Hepatic stellate cell (primary cell): ENCODE measurements around the gene SYVN1.
"Not testable (repeated sequence)": the region's sequence is repeated elsewhere in the genome, so short reads cannot be mapped to it uniquely, and the experiment has no call there.

ENCODE experiments used
- DNase-seq: peaks from one replicate; pipeline ENCODE4 v3.0.0; 2011; ENCODE audit warnings: low spot score

Gene SYVN1

DNA sequence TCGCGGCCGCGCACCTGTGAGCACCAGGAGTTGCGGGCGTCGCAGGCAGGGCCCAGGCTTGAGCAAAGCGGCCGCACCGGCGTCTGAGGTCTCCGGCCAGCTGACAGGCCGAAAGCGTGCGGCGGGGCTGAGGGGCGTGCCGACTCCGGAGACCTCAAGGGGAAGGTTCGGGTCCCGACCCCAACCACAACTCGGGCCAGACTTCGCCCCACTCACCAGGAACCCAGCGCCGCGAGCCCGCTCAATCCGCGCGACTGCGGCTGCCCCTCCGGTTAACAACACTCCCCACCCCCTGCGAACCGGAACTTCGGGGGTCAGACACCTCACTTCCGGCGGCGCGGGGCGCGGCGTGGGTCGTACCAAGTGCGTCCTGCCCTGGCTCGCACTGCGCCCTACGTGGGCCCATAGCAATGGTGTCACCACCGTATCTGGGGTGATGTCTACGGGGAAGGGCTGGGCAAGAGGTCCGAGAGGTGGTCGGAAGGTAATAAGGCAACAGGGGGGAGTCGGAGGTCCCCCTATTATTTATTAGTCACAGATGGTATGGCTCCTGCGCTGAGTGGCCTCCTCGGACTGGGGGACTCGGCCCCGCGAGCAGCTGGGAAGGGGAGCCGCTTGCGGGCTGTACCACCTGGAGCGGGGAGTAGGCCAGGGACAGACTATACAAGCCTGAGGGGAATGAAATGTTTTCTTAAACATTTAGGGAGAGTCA is at the start of gene SYVN1:
Gene SYVN1 (minus strand): TSS at position 280 of the 712 bp plus-strand sequence. CDS start 918 bp downstream, outside the sequence.
- peak; percentile 97 for DNase-seq

DNA sequence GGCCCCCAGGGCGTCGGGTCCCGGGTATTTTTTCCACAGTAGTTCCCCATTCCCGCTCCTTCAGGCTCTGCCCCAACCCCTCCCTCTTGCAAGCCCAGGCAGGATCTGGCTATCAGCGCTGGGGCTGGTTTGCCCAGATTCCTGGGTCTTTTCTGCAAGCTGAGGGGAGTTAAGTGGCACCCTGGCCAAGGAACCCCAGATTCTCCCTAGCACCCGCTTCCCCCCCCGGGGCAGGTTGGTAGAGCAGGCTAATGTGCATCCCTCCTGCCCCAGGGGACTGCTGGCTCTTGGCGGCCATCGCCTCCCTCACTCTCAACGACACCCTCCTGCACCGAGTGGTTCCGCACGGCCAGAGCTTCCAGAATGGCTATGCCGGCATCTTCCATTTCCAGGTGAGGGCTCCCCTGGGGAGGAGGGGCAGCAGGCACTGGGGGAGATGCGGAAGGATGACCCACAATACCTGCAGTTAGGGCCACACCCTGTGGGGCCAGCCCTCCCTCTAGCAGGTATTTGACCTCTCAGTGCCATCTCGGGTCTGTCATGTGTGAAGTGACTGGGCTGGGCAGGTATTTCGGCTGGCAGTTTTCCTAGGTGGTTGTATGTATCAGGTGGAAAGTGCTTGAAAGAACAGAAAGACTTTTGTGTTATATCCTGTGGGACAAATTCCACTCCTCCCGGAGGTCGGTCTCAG is 49.0 kb upstream of the SYVN1 start:
- DNase-seq = no peak

DNA sequence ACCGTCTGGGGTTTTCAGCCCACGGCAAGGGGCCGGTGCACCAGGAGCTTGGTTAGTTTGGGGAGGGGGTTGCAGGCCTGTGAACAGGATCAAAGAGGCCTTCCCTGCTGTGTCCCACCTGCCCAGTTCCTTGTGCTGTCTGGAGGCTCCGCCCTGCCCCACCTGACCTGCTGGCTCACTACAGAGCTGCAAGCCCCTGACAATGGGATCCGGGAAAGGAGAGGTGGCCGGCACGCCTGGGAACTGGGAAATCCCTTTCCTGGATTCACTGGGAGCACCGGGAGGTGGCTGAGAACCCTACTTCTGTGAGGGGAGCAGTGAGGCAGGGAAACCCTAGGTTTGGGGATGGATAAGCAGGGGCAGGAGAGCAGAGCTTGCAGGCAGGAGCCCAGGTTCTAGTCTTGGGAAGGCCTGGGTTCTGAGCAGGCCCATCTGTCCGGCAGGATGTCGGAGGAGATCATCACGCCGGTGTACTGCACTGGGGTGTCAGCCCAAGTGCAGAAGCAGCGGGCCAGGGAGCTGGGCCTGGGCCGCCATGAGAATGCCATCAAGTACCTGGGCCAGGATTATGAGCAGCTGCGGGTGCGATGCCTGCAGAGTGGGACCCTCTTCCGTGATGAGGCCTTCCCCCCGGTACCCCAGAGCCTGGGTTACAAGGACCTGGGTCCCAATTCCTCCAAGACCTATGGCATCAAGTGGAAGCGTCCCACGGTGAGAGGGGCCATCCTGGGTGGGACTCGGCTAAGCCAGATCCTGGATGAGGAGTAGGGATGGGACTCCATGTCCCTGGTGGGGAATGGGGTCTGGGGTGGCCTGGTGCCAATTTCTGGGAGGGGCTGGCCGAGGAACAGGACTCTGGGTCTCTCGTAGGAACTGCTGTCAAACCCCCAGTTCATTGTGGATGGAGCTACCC is 48.2 kb upstream of the SYVN1 start:
- DNase-seq = peak; percentile 50

DNA sequence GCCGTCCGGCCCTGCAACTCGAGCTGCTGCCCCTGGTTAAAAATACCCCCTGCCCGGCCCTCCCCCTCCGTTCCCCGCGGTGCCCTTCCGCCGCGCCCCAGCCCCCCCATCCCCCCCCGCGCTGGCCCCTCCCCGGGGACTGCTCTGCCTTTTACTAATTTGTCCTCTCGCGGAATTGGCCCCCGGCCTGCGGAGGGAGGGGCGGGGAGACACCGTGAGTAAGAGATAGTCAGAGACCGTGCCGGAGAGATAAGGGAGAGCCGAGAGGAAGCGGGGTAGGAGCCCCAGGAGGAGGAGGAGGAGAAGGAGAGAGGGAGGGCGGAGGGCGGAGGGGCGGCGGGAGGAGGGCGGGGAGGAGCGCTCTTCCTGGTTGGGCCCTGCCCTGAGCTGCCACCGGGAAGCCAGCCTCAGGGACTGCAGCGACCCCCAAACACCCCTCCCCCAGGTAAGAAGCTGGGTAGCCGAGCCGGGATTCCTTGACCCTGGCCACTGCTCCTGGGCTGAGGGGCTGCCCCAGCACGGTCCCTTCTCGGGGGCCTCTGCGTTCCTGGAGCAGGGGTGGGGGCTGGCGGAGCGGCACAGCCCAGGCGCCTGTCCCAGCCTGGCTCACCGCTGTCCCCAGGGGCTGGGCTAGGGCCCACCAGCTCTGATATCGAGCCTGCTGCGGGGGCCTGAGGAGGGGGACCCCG is 47.4 kb upstream of the SYVN1 start, which contains the start of gene CAPN1:
Gene CAPN1 (plus strand): TSS at position 360 of the 689 bp plus-strand sequence. CDS start 774 bp downstream, outside the sequence.
- peak; percentile 93 for DNase-seq

DNA sequence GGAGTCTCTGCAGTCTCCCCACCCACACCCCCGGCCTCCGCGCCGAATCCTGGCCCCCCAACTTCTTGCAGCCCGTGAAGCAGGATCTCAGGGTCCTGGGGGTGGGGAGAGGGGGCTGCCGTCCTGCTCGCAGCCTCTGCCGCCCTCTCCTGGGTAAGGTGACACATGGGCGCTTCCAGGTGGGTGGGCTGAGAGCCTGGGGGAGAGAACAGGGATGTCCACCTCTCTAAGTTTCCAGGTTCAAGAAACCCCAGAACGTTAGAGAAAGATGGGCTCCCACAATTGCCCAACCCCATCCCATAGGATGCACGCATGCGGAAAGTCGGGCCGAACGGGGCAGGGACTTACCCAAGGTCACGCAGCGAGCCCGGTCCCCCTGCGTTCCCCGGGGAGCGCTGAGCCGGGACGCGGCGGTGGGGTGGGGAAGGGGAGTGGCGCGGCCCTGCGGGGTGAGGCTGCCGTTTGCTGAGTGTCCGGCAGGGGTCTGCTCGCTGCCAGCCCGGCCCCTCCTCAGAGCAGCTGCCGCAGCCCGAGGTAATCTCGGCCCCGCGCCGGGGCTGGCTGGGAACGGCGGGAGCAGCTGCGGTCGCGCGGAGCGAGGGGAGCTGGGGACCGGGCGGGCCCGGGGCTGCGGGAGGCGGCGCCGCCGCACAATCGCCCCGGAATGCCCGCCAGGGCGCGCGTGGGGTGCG is 46.7 kb upstream of the SYVN1 start:
- DNase-seq = peak; percentile 85

DNA sequence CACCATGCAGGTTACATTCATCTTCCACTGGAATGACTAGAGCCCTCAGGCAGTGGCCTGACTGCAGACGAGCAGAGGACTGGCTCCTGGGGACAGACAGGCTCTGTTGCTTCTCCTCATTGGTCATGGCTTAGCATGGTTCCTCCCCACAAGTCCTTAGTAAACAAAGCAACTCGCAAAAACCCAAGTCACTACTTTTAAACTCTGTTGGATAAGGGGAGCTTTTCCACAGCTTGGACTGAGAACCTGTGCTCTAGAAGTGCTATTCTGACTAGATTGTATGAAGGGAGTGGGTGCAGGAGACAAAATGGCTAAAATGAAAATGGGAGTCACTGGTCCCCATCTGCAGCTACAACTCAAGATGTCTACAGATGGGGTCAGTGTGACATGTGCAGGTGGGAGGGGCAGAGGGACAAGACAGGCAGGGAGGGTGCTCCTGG is 40.3 kb upstream of the SYVN1 start:
- DNase-seq = not testable (repeated sequence)

DNA sequence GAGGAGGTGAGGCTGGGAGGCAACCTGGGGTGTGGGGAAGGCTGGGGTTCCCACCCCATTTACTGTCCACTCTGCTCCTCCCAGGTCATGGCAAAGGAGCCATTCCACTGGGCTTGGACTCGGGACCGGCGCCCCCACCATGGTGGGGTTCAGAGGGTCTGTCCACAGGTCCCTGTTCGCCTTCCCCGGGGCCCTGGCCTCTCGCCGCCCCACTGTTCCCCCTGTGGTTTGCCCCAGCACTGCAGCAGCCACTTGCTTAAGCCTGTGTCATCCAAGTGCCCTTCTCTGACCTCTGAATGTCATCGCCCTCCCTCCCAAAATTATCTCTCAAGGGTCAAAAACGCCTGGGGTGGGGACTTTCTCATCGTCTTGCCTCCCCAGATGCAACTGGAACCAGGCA is 38.3 kb upstream of the SYVN1 start:
- DNase-seq = no peak

DNA sequence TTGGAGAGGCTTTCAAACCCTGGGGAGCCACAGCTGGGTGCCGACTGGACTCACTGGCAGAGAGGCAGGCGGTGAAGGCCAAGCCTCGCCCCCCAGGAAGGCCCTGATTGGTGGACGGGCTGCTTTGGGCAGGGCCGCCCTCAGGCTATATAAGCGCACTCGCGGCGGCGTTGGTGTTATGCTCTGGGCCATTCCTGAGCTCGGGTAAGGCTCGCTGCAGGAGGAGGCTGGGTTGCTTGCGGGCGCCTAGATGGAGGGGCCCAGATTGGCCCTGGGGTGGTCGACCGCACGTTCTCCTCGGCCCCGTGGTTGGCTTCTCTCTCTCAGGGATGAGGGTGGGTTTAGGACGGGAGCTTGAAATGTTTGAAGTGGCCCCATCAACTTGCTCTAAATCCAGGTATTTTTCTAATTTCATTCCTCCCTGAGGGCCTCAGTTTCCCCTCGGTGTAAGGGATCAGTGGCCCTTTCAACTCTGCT is 35.8 kb upstream of the SYVN1 start, which contains the start of gene SPDYC:
Gene SPDYC (plus strand): TSS at position 176 of the 477 bp plus-strand sequence. CDS start 1,125 bp downstream, outside the sequence.
- no peak for DNase-seq

DNA sequence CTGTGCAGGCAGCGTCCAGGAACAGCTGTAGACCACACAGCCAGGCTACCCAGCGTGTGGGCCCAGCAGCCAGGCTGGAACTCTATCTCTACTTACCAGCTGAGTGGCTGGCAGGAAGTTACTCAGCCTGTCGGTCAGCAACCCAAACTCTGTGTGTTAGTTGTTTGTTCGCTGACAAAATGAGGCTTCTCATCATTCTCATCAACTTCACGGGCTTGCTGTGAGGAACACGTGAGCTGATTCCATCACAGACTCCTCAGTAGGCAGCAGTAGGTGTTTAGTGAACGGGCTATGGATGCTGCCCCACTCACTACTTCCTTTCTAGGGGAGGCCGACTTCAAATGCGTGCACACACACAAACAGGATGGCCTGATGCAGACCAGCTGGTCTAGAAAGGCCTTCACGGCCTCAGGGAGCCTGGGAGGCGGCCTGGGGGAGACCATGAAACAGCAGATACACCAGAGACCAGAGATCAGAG is 34.9 kb upstream of the SYVN1 start:
- DNase-seq = no peak

DNA sequence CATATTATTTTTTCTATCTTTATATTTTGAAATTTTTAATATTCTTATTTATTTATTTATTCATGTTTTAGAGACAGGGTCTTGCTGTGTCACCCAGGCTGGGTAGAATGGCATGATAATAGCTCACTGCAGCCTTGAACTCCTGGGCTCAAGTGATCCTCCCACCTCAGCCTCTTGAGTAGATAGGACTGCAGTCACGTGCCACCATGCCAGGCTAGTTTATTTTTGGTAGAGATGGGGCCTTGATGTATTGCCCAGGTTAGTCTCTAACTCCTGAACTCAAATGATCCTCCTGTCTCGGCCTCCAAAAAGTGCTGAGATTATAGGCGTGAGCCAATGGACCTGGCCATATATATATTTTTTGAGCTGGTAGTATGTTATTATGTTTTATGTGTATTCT is 33.3 kb upstream of the SYVN1 start:
- no peak for DNase-seq

DNA sequence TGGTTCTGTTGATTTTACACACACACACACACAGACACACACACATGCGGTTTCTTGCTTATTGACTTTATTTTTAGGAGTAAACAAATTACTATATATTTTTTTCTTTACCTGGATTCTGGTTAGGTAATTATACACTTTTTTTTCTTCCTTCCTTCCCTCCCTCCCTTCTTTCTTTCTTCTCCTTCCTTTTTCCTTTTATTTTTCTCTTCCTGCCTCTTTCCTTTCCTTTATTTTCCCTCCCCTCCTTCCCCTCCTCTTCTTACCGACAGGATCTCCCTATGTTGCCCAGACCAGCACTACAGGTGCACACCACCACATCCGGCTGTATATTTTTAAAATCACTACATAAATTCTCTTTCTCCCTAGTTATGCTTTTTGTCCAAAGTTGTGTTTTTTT is 32.6 kb upstream of the SYVN1 start:
- no peak for DNase-seq

DNA sequence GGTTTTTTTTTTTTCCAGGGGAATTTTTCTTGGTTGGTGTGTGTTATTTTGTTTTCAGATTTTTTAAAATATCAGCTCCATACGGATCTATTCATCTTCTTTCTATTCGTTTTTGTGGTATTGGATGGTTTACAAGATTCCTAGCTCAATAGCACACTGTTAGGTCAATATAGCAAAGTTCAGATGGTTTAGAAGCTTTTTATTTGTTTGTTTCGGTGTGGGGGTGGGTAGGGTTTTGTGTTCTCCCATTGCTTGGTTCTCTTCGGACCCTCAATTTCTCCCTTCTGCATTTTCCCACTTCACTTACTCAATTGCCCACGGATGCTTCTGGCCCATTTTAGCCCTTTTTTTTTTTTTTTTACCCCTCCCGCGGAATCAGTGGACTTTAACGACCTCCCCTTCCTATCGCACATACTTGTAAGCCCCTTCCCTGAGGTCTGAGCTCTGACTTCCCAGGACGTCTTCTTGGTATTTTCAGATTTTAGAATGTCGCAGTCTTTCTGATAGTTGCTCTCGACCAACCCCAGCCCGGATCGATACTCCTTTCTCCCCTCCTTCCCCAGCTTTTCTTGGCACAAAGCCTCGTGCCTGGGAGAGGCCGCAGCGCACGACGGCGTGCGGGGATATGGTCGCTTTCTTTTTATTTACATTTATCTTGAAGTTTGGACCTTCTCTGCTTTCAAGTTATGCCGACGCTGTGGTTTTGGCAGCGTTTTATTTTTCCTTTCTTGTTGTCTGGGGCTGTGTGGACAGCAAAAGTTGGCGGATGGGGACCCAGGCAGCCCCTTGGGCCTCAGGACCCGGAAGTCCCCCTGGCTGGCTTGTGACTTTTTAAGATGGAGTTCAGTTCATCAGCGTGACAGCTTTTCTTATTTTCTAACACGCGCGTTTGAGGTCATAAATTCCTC is 31.3 kb upstream of the SYVN1 start:
- DNase-seq = no peak

DNA sequence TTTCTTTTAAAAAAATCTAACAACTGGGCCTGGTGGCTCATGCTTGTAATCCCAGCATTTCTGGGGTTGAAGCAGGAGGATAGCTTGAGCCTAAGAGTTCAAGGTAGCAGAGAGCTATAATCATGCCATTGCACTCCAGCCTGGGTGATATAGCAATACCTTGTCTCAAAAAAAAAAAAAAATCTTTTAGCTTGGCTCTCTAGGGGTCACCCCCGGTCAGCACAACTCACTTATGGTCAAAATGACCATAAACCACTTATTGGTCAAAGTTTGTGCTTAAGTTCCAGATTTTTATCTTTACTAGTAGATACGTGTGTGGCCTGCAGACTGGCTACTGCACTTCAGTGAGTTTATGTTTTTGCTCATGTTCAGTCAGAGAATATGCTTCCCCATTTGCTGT is 29.4 kb upstream of the SYVN1 start:
- DNase-seq = no peak

DNA sequence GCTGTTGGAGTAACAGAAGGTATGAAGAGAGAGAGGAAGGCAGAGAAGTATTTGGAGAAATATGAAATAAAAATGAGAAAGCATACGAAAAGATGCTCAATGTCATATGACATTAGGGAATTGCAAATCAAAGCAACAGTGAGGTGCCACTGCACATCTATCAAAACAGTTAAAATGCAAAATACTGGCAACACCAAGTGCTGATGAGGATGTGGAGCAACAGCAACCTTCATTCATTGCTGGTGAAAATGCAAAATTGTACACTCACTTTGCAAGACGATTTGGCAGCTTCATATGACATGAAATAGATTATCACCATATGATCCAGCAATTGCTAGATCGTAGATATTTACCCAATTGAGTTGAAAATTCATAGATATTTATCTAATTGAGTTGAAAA is 26.3 kb upstream of the SYVN1 start:
- no peak for DNase-seq

DNA sequence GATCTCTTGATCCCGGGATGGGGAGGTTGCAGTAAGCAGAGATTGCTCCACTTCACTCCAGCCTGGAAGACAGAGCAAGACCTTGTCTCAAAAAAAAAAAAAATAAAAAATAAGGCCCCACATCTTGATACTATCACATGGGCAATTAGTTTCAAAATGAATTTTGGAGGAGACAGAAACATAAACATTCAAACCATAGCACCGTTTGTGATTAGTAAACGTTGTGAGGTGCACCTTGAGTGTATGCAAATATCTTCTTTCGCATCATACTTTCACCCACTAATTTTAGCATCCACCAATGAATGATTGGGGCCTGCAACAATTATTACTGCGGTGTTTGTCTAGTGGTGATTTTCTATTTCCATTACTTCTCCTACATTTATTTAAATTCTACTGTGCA is 24.7 kb upstream of the SYVN1 start:
- DNase-seq = no peak

DNA sequence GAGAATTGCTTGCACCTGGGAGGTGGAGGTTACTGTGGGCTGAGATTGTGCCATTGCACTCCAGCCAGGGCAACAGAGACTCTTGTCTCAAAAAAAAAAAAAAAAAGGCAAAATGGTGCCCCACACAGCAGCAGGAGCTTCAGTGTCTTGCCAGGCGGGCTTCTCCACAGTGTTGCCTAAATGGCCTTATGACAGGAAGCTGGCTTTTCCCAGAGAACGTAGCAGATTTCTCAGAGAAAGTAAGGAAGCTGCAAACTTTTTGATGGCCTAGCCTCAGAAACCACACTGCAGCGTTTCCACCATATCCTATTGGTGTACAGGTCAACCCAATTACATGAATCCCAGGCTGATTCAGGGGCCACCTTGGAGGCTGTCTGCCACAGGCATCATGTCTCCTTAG is 23.0 kb upstream of the SYVN1 start:
- no peak for DNase-seq

DNA sequence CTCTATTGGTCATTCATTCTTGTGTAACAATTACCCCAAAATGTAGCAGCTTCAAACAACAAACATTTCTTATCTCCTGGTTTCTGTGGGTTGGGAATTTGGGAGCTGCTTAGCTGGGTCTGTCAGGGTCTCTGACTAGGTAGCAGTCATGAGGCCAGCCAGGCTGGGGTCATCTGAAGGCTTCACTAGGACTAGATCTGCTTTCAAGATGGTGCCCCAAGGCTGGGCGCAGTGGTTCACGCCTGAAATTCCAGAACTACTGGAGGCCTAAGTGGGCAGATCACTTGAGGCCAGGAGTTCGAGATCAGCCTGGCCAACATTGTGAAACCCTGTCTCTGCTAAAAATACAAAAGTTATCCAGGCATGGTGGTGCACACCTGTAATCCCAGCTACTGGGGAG is 22.6 kb upstream of the SYVN1 start:
- DNase-seq = no peak

DNA sequence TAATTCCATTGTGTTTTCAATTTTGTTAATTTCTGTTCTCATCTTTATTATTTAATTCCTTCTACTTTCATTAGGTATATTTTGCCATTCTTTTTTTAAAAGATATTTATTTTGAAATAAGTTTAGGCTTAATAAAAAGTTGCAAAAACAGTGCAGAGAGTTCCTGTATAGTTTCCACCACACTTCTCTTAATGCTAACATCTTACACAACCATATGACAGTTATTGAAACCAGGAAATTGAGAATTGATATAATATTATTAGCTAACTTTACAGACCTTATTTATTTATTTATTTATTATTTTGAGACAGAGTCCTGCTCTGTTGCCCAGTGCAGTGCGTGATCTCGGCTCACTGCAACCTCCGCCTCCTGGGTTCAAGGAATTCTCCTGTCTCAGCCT is 21.9 kb upstream of the SYVN1 start:
- no peak for DNase-seq

DNA sequence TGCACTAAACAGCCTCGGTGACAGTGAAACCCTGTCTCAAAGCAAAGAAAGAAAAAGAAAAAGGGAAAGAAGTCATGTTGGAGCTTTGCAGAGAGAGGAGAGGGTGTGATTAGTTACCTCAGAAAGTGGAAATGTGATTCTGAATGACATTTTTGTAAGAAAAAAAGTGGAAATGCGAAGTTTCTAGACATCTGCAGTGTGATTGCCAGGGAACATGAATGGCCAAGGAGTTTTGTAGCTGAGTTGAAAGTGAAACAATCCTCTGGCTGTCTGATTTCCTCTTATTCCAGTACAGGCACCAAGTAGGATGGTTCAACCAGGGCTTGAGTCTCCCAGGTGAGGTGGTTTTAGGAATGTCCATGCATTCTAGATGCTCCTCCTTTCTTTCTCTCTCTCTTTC is 17.8 kb upstream of the SYVN1 start:
- no peak for DNase-seq
